Adrenal gland (tissue), 12 donors: ENCODE measurements around the gene MYO10. TPM values are rescaled to one million over a fixed set of nuclear protein-coding genes. Genes with fewer than 3 reads are reported as not detected.

ENCODE experiments used
- DNase-seq, 7 donors: peaks; one replicate each; pipeline ENCODE4 v3.0.0-alpha.2; 2019 to 2020
- H3K27ac ChIP-seq, 5 donors: fragments of 200-600 bp; sonication (generic) in 4 of 5; 1 replicate in 3 of 5; 2 replicates in 2 of 5; pipeline versions ENCODE4 v1.5.1 to v1.8.0; 2016 to 2020; ENCODE audit warnings: mild to moderate bottlenecking in 1 of 5
- H3K27me3 ChIP-seq: fragments of 200-600 bp; 2 replicates; pipeline ENCODE4 v1.8.0; 2021
- H3K36me3 ChIP-seq, 2 donors: fragments of 200-600 bp; replicated peaks in 1 of 2; 1 replicate in 1 of 2; 2 replicates in 1 of 2; pipeline versions ENCODE4 v1.5.1 to v1.8.0; 2018 to 2022
- H3K4me1 ChIP-seq, 2 donors: fragments of 200-600 bp; replicated peaks in 1 of 2; 1 replicate in 1 of 2; 2 replicates in 1 of 2; pipeline versions ENCODE4 v1.5.1 to v1.8.0; 2018 to 2021
- H3K4me3 ChIP-seq, 4 donors: fragments of 200-600 bp; sonication (generic) in 3 of 4; one replicate each; pipeline ENCODE4 v1.5.1; 2016 to 2018
- H3K9me3 ChIP-seq, 3 donors: fragments of 200-600 bp; sonication (generic) in 1 of 3; replicated peaks in 1 of 3; 1 replicate in 2 of 3; 2 replicates in 1 of 3; pipeline versions ENCODE4 v1.5.1 to v1.8.0; 2016 to 2021
- POLR2A ChIP-seq, 2 donors: fragments of 450-650 bp; IDR thresholded peaks; one replicate each; pipeline ENCODE4 v1.6.1; 2017; ENCODE audit warnings: antibody characterized with exemption in 2 of 2, mild to moderate bottlenecking in 2 of 2, moderate library complexity in 1 of 2
- WGBS, 4 donors: extraction: QIAGEN DNeasy Blood & Tissue Kit in 2 of 4; methylation state at CpG; one replicate each; pipeline versions ENCODE4 v1.1.5 to v1.1.7; 2013 to 2017; 5-methylcytosine and 5-hydroxymethylcytosine counted together
- intact Hi-C, 2 donors: fragments of 100-400 bp; cut with DNase I; formaldehyde crosslinking; loops; one replicate each; pipeline versions ENCODE4 v1.14.1 to v1.15.0; 2022 to 2023
- polyA plus RNA-seq, 3 donors: library from polyadenylated mRNA; stranded (reverse); fragments of 200-250 nt in 2 of 3; fragments of 350-450 nt in 1 of 3; fragmentation: Illumina TruSeq in 1 of 3; extraction: RNeasy Lipid Tissue Mini Kit (QIAGEN cat#74804) in 1 of 3; gene quantifications; one replicate each; pipeline ENCODE4 v1.2.3, GENCODE V29; 2013 to 2014
- total RNA-seq, 9 donors: library from RNA; depleted of rRNA in 4 of 9; stranded (reverse); fragments of >200 nt in 4 of 9; fragments of 120-200 nt in 1 of 9; fragmentation: NEBNext Ultra II Directional in 1 of 9; extraction: Animal tissue kit (Norgen Biotek cat#: 25700) in 1 of 9; gene quantifications; one replicate each; pipeline versions ENCODE4 v1.1.0 to v1.2.4, GENCODE V29; 2013 to 2023
- TF ChIP-seq, protein P1 (sequence below), 6 experiments: fragments of 450-650 bp in 4 of 6; fragments of 200-600 bp in 2 of 6; sonication (generic) in 1 of 6; IDR thresholded peaks; 1 replicate in 5 of 6; 2 replicates in 1 of 6; pipeline versions ENCODE4 v1.5.1 to v1.8.0; 2016 to 2021; ENCODE audit warnings: antibody characterized with exemption in 6 of 6, mild to moderate bottlenecking in 2 of 6, moderate library complexity in 1 of 6
- donor health status: healthy with polysubstance abuse.
- donor health status: Bipolar disorder and iron deficiency.
- donor health status: DM: yes; HTN: yes; CAD: no.
- donor health status: DM: no; HTN: no; CAD: no.
- donor health status: DM: no; HTN: no; CAD: no.
- donor health status: DM: yes; HTN: yes; CAD: no.

MYO10 gene
- total and polyA plus RNA-seq, 12 donors: 2.2 to 38.9 (median 10.5) TPM

DNA sequence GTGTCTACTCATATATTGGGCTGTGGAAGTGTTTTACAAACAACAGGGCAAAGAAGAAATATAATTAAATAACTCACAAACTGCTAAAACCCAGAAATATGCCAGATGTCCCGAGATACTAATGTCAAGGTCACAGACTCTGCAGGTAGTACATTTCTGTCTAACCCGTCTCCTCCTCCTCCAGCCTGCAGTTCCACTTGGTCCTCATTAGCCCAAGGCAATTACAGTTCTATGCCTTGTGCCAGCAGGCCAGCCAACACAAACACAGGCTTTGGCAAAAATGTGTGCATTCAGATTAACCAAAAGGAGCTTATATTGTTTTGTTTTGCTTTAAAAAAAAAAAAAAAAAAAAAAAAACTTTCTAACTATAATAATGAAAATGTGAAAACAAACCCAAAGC is 148.8 kb downstream of the MYO10 start:
- no peaks in the 10 kb centered on the region for H3K27me3 ChIP-seq
- no peak overlapping the region for H3K4me3 ChIP-seq
- H3K9me3 ChIP-seq: no peaks in the 10 kb centered on the region
- TF ChIP-seq, protein P1, sequence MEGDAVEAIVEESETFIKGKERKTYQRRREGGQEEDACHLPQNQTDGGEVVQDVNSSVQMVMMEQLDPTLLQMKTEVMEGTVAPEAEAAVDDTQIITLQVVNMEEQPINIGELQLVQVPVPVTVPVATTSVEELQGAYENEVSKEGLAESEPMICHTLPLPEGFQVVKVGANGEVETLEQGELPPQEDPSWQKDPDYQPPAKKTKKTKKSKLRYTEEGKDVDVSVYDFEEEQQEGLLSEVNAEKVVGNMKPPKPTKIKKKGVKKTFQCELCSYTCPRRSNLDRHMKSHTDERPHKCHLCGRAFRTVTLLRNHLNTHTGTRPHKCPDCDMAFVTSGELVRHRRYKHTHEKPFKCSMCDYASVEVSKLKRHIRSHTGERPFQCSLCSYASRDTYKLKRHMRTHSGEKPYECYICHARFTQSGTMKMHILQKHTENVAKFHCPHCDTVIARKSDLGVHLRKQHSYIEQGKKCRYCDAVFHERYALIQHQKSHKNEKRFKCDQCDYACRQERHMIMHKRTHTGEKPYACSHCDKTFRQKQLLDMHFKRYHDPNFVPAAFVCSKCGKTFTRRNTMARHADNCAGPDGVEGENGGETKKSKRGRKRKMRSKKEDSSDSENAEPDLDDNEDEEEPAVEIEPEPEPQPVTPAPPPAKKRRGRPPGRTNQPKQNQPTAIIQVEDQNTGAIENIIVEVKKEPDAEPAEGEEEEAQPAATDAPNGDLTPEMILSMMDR (IDR thresholded peaks at IDR 0.05): no peak
- TF ChIP-seq POLR2A (IDR thresholded peaks at IDR 0.05): no peak
- DNase-seq: no peak
- no peaks in the 10 kb centered on the region for H3K4me1 ChIP-seq
- H3K36me3 ChIP-seq: no peaks in the 10 kb centered on the region
- no peak overlapping the region for H3K27ac ChIP-seq
- intact Hi-C loops: loop anchor here in 1 of 2 donors (5.0 kb wide), 1 partner anchor 415 kb away; no protein-coding TSS in a partner anchor
- WGBS, 4 donors: 30 to 47% (median 34%) methylated on average over 2 of the region's 2 CpGs

DNA sequence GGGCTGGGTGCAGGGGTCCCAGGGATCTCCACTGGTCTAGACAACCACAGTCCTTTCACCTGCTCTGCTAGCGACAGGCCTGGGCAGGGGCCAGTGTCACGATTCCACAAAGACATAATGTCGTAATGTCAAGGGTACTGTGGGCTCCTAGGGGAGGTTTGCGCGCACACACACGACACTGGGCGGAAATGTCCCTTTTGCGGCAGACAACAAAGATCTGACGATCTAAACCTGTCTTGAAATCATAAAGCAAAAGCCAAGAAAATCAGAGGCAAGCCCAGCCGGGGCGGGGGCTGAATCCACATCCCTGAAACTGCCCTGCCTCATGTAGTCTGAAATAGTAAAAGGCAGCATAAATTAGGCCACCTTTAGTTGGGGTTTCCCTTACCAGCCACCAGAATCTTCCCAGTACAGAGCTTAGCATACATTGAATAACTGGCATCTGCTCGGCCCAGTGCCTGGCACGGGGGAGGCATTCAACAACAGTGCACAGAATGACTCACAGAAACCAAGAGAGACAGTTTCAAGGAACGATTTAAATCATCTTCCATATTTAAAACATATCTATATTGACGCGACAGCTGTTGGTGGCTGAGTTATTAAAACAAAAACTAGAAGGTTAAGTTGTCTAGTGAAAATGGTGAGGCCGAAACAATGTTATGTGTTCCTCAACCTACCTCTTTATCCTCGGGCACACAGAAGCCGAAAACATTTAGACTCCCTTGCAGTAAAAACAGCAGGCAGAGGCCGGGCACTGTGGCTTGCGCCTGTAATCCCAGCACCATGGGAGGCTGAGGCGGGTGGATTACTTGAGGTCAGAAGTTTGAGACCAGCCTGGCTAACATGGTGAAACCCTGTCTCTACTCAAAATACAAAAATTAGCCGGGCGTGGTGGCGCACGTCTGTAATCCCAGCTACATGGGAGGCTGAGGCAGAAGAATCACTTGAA is 151.0 kb downstream of the MYO10 start:
- no peaks in the 10 kb centered on the region for H3K4me1 ChIP-seq
- no peaks in the 10 kb centered on the region for H3K27me3 ChIP-seq
- no peaks in the 10 kb centered on the region for H3K36me3 ChIP-seq
- no peaks in the 10 kb centered on the region for H3K9me3 ChIP-seq
- H3K27ac ChIP-seq: no peak overlapping the region
- TF ChIP-seq, protein P1 (IDR thresholded peaks at IDR 0.05): no peak
- TF ChIP-seq POLR2A (IDR thresholded peaks at IDR 0.05): no peak
- intact Hi-C loops: loop anchor here in 1 of 2 donors (5.0 kb wide), 1 partner anchor 417 kb away; no protein-coding TSS in a partner anchor
- no peak overlapping the region for H3K4me3 ChIP-seq
- WGBS, 4 donors: 69 to 82% (median 75%) methylated on average over 22 to 26 of the region's 26 CpGs
- DNase-seq: no peak

DNA sequence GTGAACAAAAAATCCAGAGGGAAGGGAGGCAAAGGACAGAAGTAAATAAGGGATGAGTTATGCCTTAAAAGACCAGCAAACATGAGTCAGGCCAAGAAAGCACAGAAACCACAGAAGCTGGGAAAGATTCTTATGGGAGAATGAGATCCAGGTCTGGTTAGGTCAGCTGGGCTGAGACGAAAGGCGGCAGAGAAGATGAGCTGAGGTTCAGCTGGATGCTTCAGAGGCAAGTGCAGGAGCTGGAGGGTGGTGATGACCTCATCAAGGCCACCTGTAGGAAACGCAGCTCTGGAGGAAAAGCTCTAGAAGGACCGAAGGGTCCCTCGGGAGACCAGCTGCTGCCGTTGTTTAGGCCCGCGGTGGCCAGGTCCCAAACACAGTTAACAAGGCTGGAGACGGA is 152.0 kb downstream of the MYO10 start:
- no peaks in the 10 kb centered on the region for H3K4me1 ChIP-seq
- intact Hi-C loops: no loop called here
- no peak for DNase-seq
- H3K4me3 ChIP-seq: no peak overlapping the region
- H3K27ac ChIP-seq: no peak overlapping the region
- H3K27me3 ChIP-seq: no peaks in the 10 kb centered on the region
- WGBS, 4 donors: 83 to 90% (median 88%) methylated on average over 9 of the region's 9 CpGs
- no peaks in the 10 kb centered on the region for H3K9me3 ChIP-seq
- no peak for TF ChIP-seq POLR2A (IDR thresholded peaks at IDR 0.05)
- TF ChIP-seq, protein P1 (IDR thresholded peaks at IDR 0.05): no peak
- H3K36me3 ChIP-seq: no peaks in the 10 kb centered on the region

GRCh38 chr5:16781828-16782626 is 154.1 kb downstream of the MYO10 start:
- Histone ChIP-seq H3K27ac (no peak overlapping the region), H3K27me3 (no peaks in the 10 kb centered on the region), H3K4me1 (no peaks in the 10 kb centered on the region), H3K9me3 (no peaks in the 10 kb centered on the region), H3K36me3 (no peaks in the 10 kb centered on the region), H3K4me3 (no peak overlapping the region)
- 94 to 97% (median 94%) methylated on average over 12 of the region's 12 CpGs for WGBS, 4 donors
- no peak for TF ChIP-seq POLR2A (IDR thresholded peaks at IDR 0.05)
- TF ChIP-seq, protein P1 (IDR thresholded peaks at IDR 0.05): no peak
- DNase-seq: no peak
- intact Hi-C loops: no loop called here
